Measurements from ENCODE around the gene GMCL2. TPM values are rescaled to one million over a fixed set of nuclear protein-coding genes. Genes with fewer than 3 reads are reported as not detected.
A peak's percentile ranks its signal among the peaks of the same experiment; 100 is the strongest.

Gene GMCL2
- polyA plus RNA-seq, 6 donors from 2014 or later, result not detected

GRCh38 chr5:178152491-178153444 is 34.4 kb downstream of the GMCL2 start:
- H3K36me3 Mint-ChIP-seq, result peaks cover 0 to 7% of the 10 kb centered on the region in 2 donors
- no peak for DNase-seq

GRCh38 chr5:178150977-178151734 is 36.0 kb downstream of the GMCL2 start:
- DNase-seq (no peak), ATAC-seq (ENCODE audit: low read depth in 2 of 2) (no peak)
- H3K27ac Mint-ChIP-seq, result peak overlapping the region; percentile 9 to 87 (median 76)
- peaks cover 30 to 40% (median 35%) of the 10 kb centered on the region in 3 donors for H3K4me1 Mint-ChIP-seq
- peak overlapping the region in 7 of 8 donors; percentile 42 to 98 (median 61) for H3K4me3 Mint-ChIP-seq
- H3K27me3 Mint-ChIP-seq, result no peaks in the 10 kb centered on the region
- peaks cover 0 to 7% of the 10 kb centered on the region in 2 donors for H3K36me3 Mint-ChIP-seq
- no peaks in the 10 kb centered on the region for H3K9me3 Mint-ChIP-seq

More at GRCh38 chr5:178152491-178153444, 34.4 kb downstream of the GMCL2 start:
- ATAC-seq (ENCODE audit: low read depth in 2 of 2), result no peak
- Mint-ChIP-seq H3K27ac (peak overlapping the region; percentile 42 to 87 (median 76)), H3K27me3 (no peaks in the 10 kb centered on the region), H3K4me3 (peak overlapping the region; percentile 91 to 98 (median 98)), H3K9me3 (no peaks in the 10 kb centered on the region), H3K4me1 (peaks cover 30 to 40% (median 35%) of the 10 kb centered on the region in 3 donors)

- Mint-ChIP-seq H3K27me3 (no peaks in the 10 kb centered on the region), H3K27ac (peak overlapping the region in 3 of 6 donors; percentile 70 to 81 (median 79)), H3K36me3 (peaks cover 0 to 7% of the 10 kb centered on the region in 2 donors), H3K4me3 (no peak overlapping the region), H3K9me3 (no peaks in the 10 kb centered on the region), H3K4me1 (peaks cover 27 to 36% (median 35%) of the 10 kb centered on the region in 3 donors)
- no peak for DNase-seq
- no peak for ATAC-seq (ENCODE audit: low read depth in 2 of 2)
Measured at GRCh38 chr5:178149199-178149932, 37.8 kb downstream of the GMCL2 start.

GRCh38 chr5:178147406-178147805 is 39.8 kb downstream of the GMCL2 start:
- Mint-ChIP-seq H3K4me3 (no peak overlapping the region), H3K4me1 (peaks cover 15 to 23% (median 18%) of the 10 kb centered on the region in 3 donors), H3K27ac (peak overlapping the region in 1 of 6 donors; percentile 33), H3K27me3 (no peaks in the 10 kb centered on the region), H3K36me3 (peaks cover 0 to 7% of the 10 kb centered on the region in 2 donors), H3K9me3 (no peaks in the 10 kb centered on the region)
- ATAC-seq (ENCODE audit: low read depth in 2 of 2), result no peak
- no peak for DNase-seq

GRCh38 chr5:178145965-178146820 is 41.0 kb downstream of the GMCL2 start:
- Mint-ChIP-seq H3K36me3 (peaks cover 0 to 7% of the 10 kb centered on the region in 2 donors), H3K4me3 (peak overlapping the region in 1 of 8 donors; percentile 70), H3K27me3 (no peaks in the 10 kb centered on the region)

DNA sequence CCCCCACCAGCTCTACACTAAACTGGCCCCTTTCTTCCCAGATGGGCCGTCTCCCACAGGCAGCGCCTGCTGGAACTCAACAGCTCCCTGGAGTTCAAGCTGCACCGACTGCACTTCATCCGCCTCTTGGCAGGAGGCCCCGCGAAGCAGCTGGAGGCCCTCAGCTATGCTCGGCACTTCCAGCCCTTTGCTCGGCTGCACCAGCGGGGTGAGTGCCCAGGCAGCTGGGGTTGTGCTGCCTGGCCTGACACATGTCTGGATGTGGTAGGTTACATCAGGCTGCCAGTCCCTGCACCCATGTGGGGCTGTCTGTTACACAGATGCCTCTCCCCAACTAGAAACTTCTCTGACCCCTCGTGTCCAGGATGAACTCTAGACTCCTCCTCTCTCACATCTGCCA is 43.3 kb downstream of the GMCL2 start:
- H3K4me1 Mint-ChIP-seq, result peaks cover 0 to 5% (median 3%) of the 10 kb centered on the region in 3 donors
- DNase-seq (no peak), ATAC-seq (ENCODE audit: low read depth in 2 of 2) (no peak)
- H3K9me3 Mint-ChIP-seq, result no peaks in the 10 kb centered on the region
- no peaks in the 10 kb centered on the region for H3K27me3 Mint-ChIP-seq
- peak overlapping the region in 1 of 6 donors; percentile 60 for H3K27ac Mint-ChIP-seq
- no peak overlapping the region for H3K4me3 Mint-ChIP-seq
- H3K36me3 Mint-ChIP-seq, result peaks cover 4 to 7% of the 10 kb centered on the region in 2 donors

More at GRCh38 chr5:178145965-178146820, 41.0 kb downstream of the GMCL2 start:
- Mint-ChIP-seq H3K9me3 (no peaks in the 10 kb centered on the region), H3K4me1 (peaks cover 6 to 13% (median 7%) of the 10 kb centered on the region in 3 donors), H3K27ac (peak overlapping the region in 3 of 6 donors; percentile 33 to 73 (median 73))
- peak; percentile 97 to 99 for ATAC-seq (ENCODE audit: low read depth in 2 of 2)
- DNase-seq, result peak; percentile 68

DNA sequence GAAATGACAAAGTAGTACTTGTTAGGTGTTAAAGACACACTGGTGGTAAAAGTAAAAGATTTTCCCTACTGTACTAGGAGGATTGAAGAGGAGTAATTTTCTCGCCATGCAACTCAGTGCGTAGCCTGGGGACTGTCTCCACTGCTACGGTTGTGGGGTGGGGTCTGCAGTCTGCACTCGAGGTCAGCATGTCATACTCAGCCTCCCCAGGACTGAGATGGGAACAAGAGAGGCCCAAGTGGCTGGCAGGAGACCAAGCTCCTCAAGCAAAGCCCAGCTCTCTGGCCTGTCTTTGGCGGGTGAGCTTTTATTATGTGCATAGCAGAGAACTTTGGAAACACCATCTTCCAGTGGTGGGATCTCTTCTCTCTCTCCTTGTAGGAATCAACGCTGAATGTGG is 43.9 kb downstream of the GMCL2 start:
- peaks cover 0 to 5% (median 3%) of the 10 kb centered on the region in 3 donors for H3K4me1 Mint-ChIP-seq
- peaks cover 1 to 4% of the 10 kb centered on the region in 2 donors for H3K36me3 Mint-ChIP-seq
- H3K4me3 Mint-ChIP-seq, result no peak overlapping the region
- DNase-seq, result no peak
- H3K27me3 Mint-ChIP-seq, result no peaks in the 10 kb centered on the region
- ATAC-seq (ENCODE audit: low read depth in 2 of 2), result no peak
- no peak overlapping the region for H3K27ac Mint-ChIP-seq
- H3K9me3 Mint-ChIP-seq, result no peaks in the 10 kb centered on the region

- H3K4me1 Mint-ChIP-seq, result peaks cover 0 to 5% (median 3%) of the 10 kb centered on the region in 3 donors
- H3K27me3 Mint-ChIP-seq, result no peaks in the 10 kb centered on the region
- no peak overlapping the region for H3K4me3 Mint-ChIP-seq
- H3K9me3 Mint-ChIP-seq, result no peaks in the 10 kb centered on the region
- DNase-seq (no peak), ATAC-seq (ENCODE audit: low read depth in 2 of 2) (no peak)
- peak overlapping the region in 1 of 6 donors; percentile 60 for H3K27ac Mint-ChIP-seq
- H3K36me3 Mint-ChIP-seq, result peaks cover 0 to 4% of the 10 kb centered on the region in 2 donors
Measured at GRCh38 chr5:178142642-178143041, 44.5 kb downstream of the GMCL2 start.

GRCh38 chr5:178141550-178141949 is 45.6 kb downstream of the GMCL2 start:
- no peaks in the 10 kb centered on the region for H3K27me3 Mint-ChIP-seq
- no peak overlapping the region for H3K27ac Mint-ChIP-seq
- H3K9me3 Mint-ChIP-seq, result no peaks in the 10 kb centered on the region
- ATAC-seq (ENCODE audit: low read depth in 2 of 2) (no peak), DNase-seq (no peak)
- no peak overlapping the region for H3K4me3 Mint-ChIP-seq
- peaks cover 8 to 12% (median 9%) of the 10 kb centered on the region in 3 donors for H3K4me1 Mint-ChIP-seq
- H3K36me3 Mint-ChIP-seq, result peaks cover 0 to 4% of the 10 kb centered on the region in 2 donors

DNA sequence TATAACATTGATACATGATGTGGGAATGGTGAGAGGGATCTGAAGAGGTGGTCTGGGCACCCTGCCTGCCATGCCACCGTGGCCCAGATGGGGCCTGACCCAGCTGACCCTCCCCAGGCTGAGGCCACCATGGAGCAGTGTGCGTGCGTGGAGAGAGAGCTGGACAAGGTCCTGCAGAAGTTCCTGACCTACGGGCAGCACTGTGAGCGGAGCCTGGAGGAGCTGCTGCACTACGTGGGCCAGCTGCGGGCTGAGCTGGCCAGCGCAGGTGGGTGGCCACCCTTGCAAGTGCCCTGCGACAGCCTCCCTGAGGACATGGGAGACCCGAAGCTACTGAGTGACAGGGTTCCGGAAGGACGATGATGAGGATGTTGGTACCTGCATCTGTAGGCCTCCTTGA is 49.2 kb downstream of the GMCL2 start:
- H3K27me3 Mint-ChIP-seq, result no peaks in the 10 kb centered on the region
- ATAC-seq (ENCODE audit: low read depth in 2 of 2), result no peak
- H3K4me1 Mint-ChIP-seq, result peaks cover 23 to 33% (median 26%) of the 10 kb centered on the region in 3 donors
- H3K36me3 Mint-ChIP-seq, result peaks cover 10 to 11% of the 10 kb centered on the region in 2 donors
- H3K4me3 Mint-ChIP-seq, result peak overlapping the region in 1 of 8 donors; percentile 22
- no peak for DNase-seq
- no peak overlapping the region for H3K27ac Mint-ChIP-seq
- H3K9me3 Mint-ChIP-seq, result no peaks in the 10 kb centered on the region

- no peak for ATAC-seq (ENCODE audit: low read depth in 2 of 2)
- Mint-ChIP-seq H3K36me3 (peaks cover 10 to 11% of the 10 kb centered on the region in 2 donors), H3K9me3 (no peaks in the 10 kb centered on the region), H3K27ac (no peak overlapping the region), H3K27me3 (no peaks in the 10 kb centered on the region), H3K4me1 (peaks cover 26 to 39% (median 29%) of the 10 kb centered on the region in 3 donors), H3K4me3 (no peak overlapping the region)
- no peak for DNase-seq
Measured at GRCh38 chr5:178136990-178137389, 50.2 kb downstream of the GMCL2 start.

All from naive B cell (primary cell).